HepG2 (cell line): ENCODE measurements around the gene SUSD2. TPM values are rescaled to one million over a fixed set of nuclear protein-coding genes. Genes with fewer than 3 reads are reported as not detected.

ENCODE experiments used
- ARID4A ChIP-seq: sonication (generic); formaldehyde crosslinking; IDR thresholded peaks from 2 replicates; pipeline ENCODE4 v1.5.0; 2020; ENCODE audit warnings: mild to moderate bottlenecking, missing genetic modification reagents, borderline replicate concordance
- ERF ChIP-seq: IDR thresholded peaks from 2 replicates; pipeline ENCODE4 v1.6.1; 2018; ENCODE audit warnings: missing biosample characterization, missing genetic modification reagents
- HMG20A ChIP-seq: IDR thresholded peaks from 2 replicates; pipeline ENCODE4 v1.6.1; 2016; ENCODE audit warnings: borderline replicate concordance
- HNRNPK ChIP-seq: fragments of 200-400 bp; formaldehyde crosslinking; IDR thresholded peaks from 2 replicates; pipeline ENCODE4 v1.6.1; 2018; ENCODE audit warnings: low read length, low read depth, moderate library complexity, mild to moderate bottlenecking; ENCODE audit not compliant: poor library complexity, severe bottlenecking
- HOXA3 ChIP-seq: sonication (generic); formaldehyde crosslinking; IDR thresholded peaks from 2 replicates; pipeline ENCODE4 v1.5.0; 2020; ENCODE audit warnings: missing genetic modification reagents
- IKZF5 ChIP-seq: IDR thresholded peaks from 2 replicates; pipeline ENCODE4 v1.6.1; 2018; ENCODE audit warnings: missing genetic modification reagents, mild to moderate bottlenecking, missing compliant biosample characterization
- KAT8 ChIP-seq: IDR thresholded peaks from 2 replicates; pipeline ENCODE4 v1.6.1; 2016; ENCODE audit warnings: missing genetic modification reagents, missing compliant biosample characterization
- MAFK ChIP-seq, 2 experiments: IDR thresholded peaks in 1 of 2; conservative IDR thresholded peaks in 1 of 2; 2 replicates each; pipeline ENCODE4 v1.6.1; 2011; ENCODE audit warnings: improper control_type of control experiment in 2 of 2, low read length in 2 of 2
- MED1 ChIP-seq: sonication (generic); formaldehyde crosslinking; IDR thresholded peaks from 2 replicates; pipeline ENCODE4 v1.4.0; 2020; ENCODE audit warnings: missing genetic modification reagents
- MLX ChIP-seq: IDR thresholded peaks from 2 replicates; pipeline ENCODE4 v1.6.1; 2016
- NR2F1 ChIP-seq, 2 experiments: fragments of 450-650 bp in 1 of 2; formaldehyde crosslinking in 1 of 2; IDR thresholded peaks; 2 replicates each; pipeline versions ENCODE4 v1.5.0 to v1.6.1; 2016 to 2020; ENCODE audit warnings: mild to moderate bottlenecking in 1 of 2, missing compliant biosample characterization in 1 of 2, missing genetic modification reagents in 1 of 2, moderate library complexity in 1 of 2
- PLRG1 ChIP-seq: fragments of 450-650 bp; conservative IDR thresholded peaks from 2 replicates; pipeline ENCODE4 v1.6.1; 2016
- SNAI1 ChIP-seq: sonication (generic); formaldehyde crosslinking; IDR thresholded peaks from 2 replicates; pipeline ENCODE4 v1.5.0; 2020; ENCODE audit warnings: mild to moderate bottlenecking, missing genetic modification reagents, borderline replicate concordance
- SOX5 ChIP-seq: IDR thresholded peaks from 2 replicates; pipeline ENCODE4 v1.6.1; 2016; ENCODE audit warnings: borderline replicate concordance
- SRY ChIP-seq: sonication (generic); formaldehyde crosslinking; IDR thresholded peaks from 2 replicates; pipeline ENCODE4 v1.8.0; 2022; ENCODE audit warnings: mild to moderate bottlenecking, missing genetic modification reagents
- TCF7 ChIP-seq: sonication (generic); IDR thresholded peaks from 2 replicates; pipeline ENCODE4 v1.6.1; 2016; ENCODE audit warnings: antibody characterized with exemption, low read depth
- YEATS4 ChIP-seq: sonication (generic); formaldehyde crosslinking; IDR thresholded peaks from 2 replicates; pipeline ENCODE4 v1.4.0; 2020; ENCODE audit warnings: missing genetic modification reagents, borderline replicate concordance
- ZNF292 ChIP-seq: sonication (generic); formaldehyde crosslinking; IDR thresholded peaks from 2 replicates; pipeline ENCODE4 v1.8.1; 2022; ENCODE audit warnings: mild to moderate bottlenecking, low read depth, missing genetic modification reagents, borderline replicate concordance
- ZNF362 ChIP-seq: sonication (generic); formaldehyde crosslinking; IDR thresholded peaks from 2 replicates; pipeline ENCODE4 v1.4.0; 2020; ENCODE audit warnings: missing genetic modification reagents, mild to moderate bottlenecking, borderline replicate concordance
- ZNF792 ChIP-seq: IDR thresholded peaks from 2 replicates; pipeline ENCODE4 v1.6.1; 2016
- ZSCAN29 ChIP-seq: sonication (generic); formaldehyde crosslinking; conservative IDR thresholded peaks from 2 replicates; pipeline ENCODE4 v1.4.0; 2020; ENCODE audit warnings: mild to moderate bottlenecking, missing genetic modification reagents
- polyA plus RNA-seq, 8 experiments: library from polyadenylated mRNA; depleted of rRNA in 3 of 8; stranded (reverse) in 7 of 8; unstranded in 1 of 8; fragments of >200 nt; fragmentation: Illumina TruSeq in 4 of 8; extraction: Trizol in 4 of 8; gene quantifications; 2 replicates each; pipeline versions ENCODE4 v1.2.1 to v1.2.3, GENCODE V29; 2011 to 2016; ENCODE audit warnings: low read depth in 4 of 8, missing spikeins in 1 of 8, mixed read lengths in 1 of 8; ENCODE audit not compliant: insufficient read depth in 1 of 8
- total RNA-seq, 5 experiments: library from RNA; depleted of rRNA; stranded (reverse); fragments of >200 nt; fragmentation: Illumina TruSeq; extraction: Trizol; gene quantifications; 2 replicates each; pipeline ENCODE4 v1.2.3, GENCODE V29; 2016; ENCODE audit warnings: low read depth in 1 of 5
- TF ChIP-seq, protein P1 (sequence below): IDR thresholded peaks from 2 replicates; pipeline ENCODE4 v1.6.1; 2016; ENCODE audit warnings: low read depth

The SUSD2 gene
- total and polyA plus RNA-seq, 2 of the 13 experiments (the other 11 are each of a cell fraction or from before 2014, with no cell fraction given) = 2.1 to 11.0 TPM

GRCh38 chr22:24146194-24146616, 35.1 kb upstream of the SUSD2 start (continued):
- no peak for TF ChIP-seq HNRNPK
- TF ChIP-seq ZNF292 = peak; percentile 76; the same call in 1 of the 2 replicates
- peak; percentile 43; the same call in 1 of the 2 replicates for TF ChIP-seq TCF7
- TF ChIP-seq HOXA3 (CRISPR knock-in tag) = peak; percentile 32; the same call in 1 of the 2 replicates
- TF ChIP-seq ARID4A (CRISPR knock-in tag) = peak; percentile 68; the same call in 1 of the 2 replicates
- TF ChIP-seq, protein P1, sequence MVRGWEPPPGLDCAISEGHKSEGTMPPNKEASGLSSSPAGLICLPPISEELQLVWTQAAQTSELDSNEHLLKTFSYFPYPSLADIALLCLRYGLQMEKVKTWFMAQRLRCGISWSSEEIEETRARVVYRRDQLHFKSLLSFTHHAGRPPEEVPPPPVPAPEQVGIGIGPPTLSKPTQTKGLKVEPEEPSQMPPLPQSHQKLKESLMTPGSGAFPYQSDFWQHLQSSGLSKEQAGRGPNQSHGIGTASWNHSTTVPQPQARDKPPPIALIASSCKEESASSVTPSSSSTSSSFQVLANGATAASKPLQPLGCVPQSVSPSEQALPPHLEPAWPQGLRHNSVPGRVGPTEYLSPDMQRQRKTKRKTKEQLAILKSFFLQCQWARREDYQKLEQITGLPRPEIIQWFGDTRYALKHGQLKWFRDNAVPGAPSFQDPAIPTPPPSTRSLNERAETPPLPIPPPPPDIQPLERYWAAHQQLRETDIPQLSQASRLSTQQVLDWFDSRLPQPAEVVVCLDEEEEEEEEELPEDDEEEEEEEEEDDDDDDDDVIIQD (CRISPR knock-in tag) = peak; percentile 38; the same call in 1 of the 2 replicates
- peak; percentile 36; the same call in 1 of the 2 replicates for TF ChIP-seq SOX5 (CRISPR knock-in tag)
- TF ChIP-seq PLRG1 = no peak
- peak; percentile 44; the same call in 1 of the 2 replicates for TF ChIP-seq HMG20A (CRISPR knock-in tag)
- TF ChIP-seq IKZF5 (CRISPR knock-in tag) = peak; percentile 66; the same call in 1 of the 2 replicates
- TF ChIP-seq ZNF792 (CRISPR knock-in tag) = peak; percentile 66; the same call in 1 of the 2 replicates
- peak; percentile 33; the same call in 1 of the 2 replicates for TF ChIP-seq MLX (CRISPR knock-in tag)
- peak; percentile 53; the same call in 1 of the 2 replicates for TF ChIP-seq KAT8 (CRISPR knock-in tag)
- peak; percentile 33 to 44; a peak in 1 of 4 replicates for TF ChIP-seq MAFK (conservative IDR thresholded peaks at IDR 0.05 in 1 of 2, IDR thresholded peaks at IDR 0.05 in 1 of 2; ENCODE audit: low read length in 2 of 2)
- TF ChIP-seq ZSCAN29 (CRISPR knock-in tag) = 0 out of 2 replicates have a peak, but pooled peaks have one; percentile 54
- no peak for TF ChIP-seq ZNF362 (CRISPR knock-in tag)
- TF ChIP-seq YEATS4 = peak; percentile 25; the same call in 1 of the 2 replicates
- TF ChIP-seq ERF (CRISPR knock-in tag) = peak; percentile 89
- peak; percentile 68 for TF ChIP-seq SNAI1 (CRISPR knock-in tag)
- 0 out of 4 replicates have a peak, but pooled peaks of 1 of the 2 experiments have one; percentile 9 for TF ChIP-seq NR2F1 (CRISPR knock-in tag; IDR thresholded peaks at IDR 0.05)
- no peak for TF ChIP-seq SRY
- peak; percentile 80 for TF ChIP-seq MED1 (CRISPR knock-in tag)
